ENCODE results near the gene CALM1.

GRCh38 chr14:90440592-90440991, 43.8 kb downstream of the CALM1 start:
- TF ChIP-seq CTCF (IDR thresholded peaks at IDR 0.05; ENCODE audit: insufficient read depth, low read depth, low read length) (no peak), EZH2 (IDR thresholded peaks at IDR 0.05; ENCODE audit: insufficient read depth, low read length) (no peak)

Data from astrocyte (in vitro differentiated cells and primary cell).